GM21717 (cell line): Measurements from ENCODE around the gene CTNNA3.

Source experiments
- ATAC-seq: cut with Tn5 transposase; IDR thresholded peaks from one replicate; pipeline ENCODE4 v1.9.1; 2021; ENCODE audit warnings: mild to moderate bottlenecking, moderate library complexity; ENCODE audit not compliant: unreplicated experiment

CTNNA3 gene

GRCh38 chr10:66273966-66274519, 1422.0 kb downstream of the CTNNA3 start:
- ATAC-seq: no peak

GRCh38 chr10:66265398-66265797, 1430.6 kb downstream of the CTNNA3 start:
- ATAC-seq: no peak

GRCh38 chr10:66259836-66260235, 1436.2 kb downstream of the CTNNA3 start:
- ATAC-seq: no peak

GRCh38 chr10:66258693-66259092, 1437.3 kb downstream of the CTNNA3 start:
- no peak for ATAC-seq

- ATAC-seq: no peak
These were observed 1438.2 kb downstream of the CTNNA3 start for GRCh38 chr10:66257801-66258200.

GRCh38 chr10:66252986-66253385, 1443.0 kb downstream of the CTNNA3 start:
- no peak for ATAC-seq

GRCh38 chr10:66246177-66246576, 1449.8 kb downstream of the CTNNA3 start:
- ATAC-seq: no peak

- ATAC-seq: no peak
These were observed 1451.0 kb downstream of the CTNNA3 start for GRCh38 chr10:66244953-66245352.

- ATAC-seq: no peak
These were observed 1453.1 kb downstream of the CTNNA3 start for GRCh38 chr10:66242885-66243284.

- ATAC-seq: no peak
These were observed 1456.9 kb downstream of the CTNNA3 start for GRCh38 chr10:66239062-66239461.

GRCh38 chr10:66238343-66238742, 1457.7 kb downstream of the CTNNA3 start:
- ATAC-seq: no peak

- no peak for ATAC-seq
These were observed 1461.1 kb downstream of the CTNNA3 start for GRCh38 chr10:66234872-66235271.

GRCh38 chr10:66228887-66229286, 1467.1 kb downstream of the CTNNA3 start:
- ATAC-seq: no peak

- ATAC-seq: no peak
These were observed 1472.3 kb downstream of the CTNNA3 start for GRCh38 chr10:66223656-66224055.

GRCh38 chr10:66222462-66223046, 1473.4 kb downstream of the CTNNA3 start:
- no peak for ATAC-seq

- no peak for ATAC-seq
These were observed 1476.9 kb downstream of the CTNNA3 start for GRCh38 chr10:66218981-66219587.

- no peak for ATAC-seq
These were observed 1477.7 kb downstream of the CTNNA3 start for GRCh38 chr10:66218289-66218688.

GRCh38 chr10:66215920-66216319, 1480.1 kb downstream of the CTNNA3 start:
- ATAC-seq: no peak

GRCh38 chr10:66214721-66215404, 1481.1 kb downstream of the CTNNA3 start:
- ATAC-seq: no peak

- ATAC-seq: no peak
These were observed 1487.0 kb downstream of the CTNNA3 start for GRCh38 chr10:66209025-66209424.

GRCh38 chr10:66204838-66205237, 1491.2 kb downstream of the CTNNA3 start:
- ATAC-seq: no peak

GRCh38 chr10:66202101-66202500, 1493.9 kb downstream of the CTNNA3 start:
- ATAC-seq: no peak
